ENCODE data around the gene DYTN.

- TF ChIP-seq, protein P1, sequence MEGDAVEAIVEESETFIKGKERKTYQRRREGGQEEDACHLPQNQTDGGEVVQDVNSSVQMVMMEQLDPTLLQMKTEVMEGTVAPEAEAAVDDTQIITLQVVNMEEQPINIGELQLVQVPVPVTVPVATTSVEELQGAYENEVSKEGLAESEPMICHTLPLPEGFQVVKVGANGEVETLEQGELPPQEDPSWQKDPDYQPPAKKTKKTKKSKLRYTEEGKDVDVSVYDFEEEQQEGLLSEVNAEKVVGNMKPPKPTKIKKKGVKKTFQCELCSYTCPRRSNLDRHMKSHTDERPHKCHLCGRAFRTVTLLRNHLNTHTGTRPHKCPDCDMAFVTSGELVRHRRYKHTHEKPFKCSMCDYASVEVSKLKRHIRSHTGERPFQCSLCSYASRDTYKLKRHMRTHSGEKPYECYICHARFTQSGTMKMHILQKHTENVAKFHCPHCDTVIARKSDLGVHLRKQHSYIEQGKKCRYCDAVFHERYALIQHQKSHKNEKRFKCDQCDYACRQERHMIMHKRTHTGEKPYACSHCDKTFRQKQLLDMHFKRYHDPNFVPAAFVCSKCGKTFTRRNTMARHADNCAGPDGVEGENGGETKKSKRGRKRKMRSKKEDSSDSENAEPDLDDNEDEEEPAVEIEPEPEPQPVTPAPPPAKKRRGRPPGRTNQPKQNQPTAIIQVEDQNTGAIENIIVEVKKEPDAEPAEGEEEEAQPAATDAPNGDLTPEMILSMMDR (conservative IDR thresholded peaks at IDR 0.05; ENCODE audit: low read length), result no peak
- no peak for TF ChIP-seq EZH2phosphoT487 (IDR thresholded peaks at IDR 0.05; ENCODE audit: borderline replicate concordance, low read depth, low read length)
Observed at GRCh38 chr2:206766057-206766930, 48.1 kb upstream of the DYTN start.
